SK-N-SH (cell line): Measurements from ENCODE around the gene COL8A1. TPM values are rescaled to one million over a fixed set of nuclear protein-coding genes. Genes with fewer than 3 reads are reported as not detected.

Experiments used
- CTCF ChIA-PET: fragments of 300-600, 350-600 bp; formaldehyde crosslinking; extraction: SDS; loops from one replicate; lab custom pipeline; 2021; lab: Yijun Ruan, JAX
- POLR2A ChIA-PET: fragments of 350-600 bp; sonication (Branson Sonifier 250); formaldehyde crosslinking; extraction: SDS; loops from one replicate; lab custom pipeline; 2020; ENCODE audit warnings: antibody characterized with exemption, inconsistent platforms; lab: Yijun Ruan, JAX
- DNase-seq: peaks from one replicate; pipeline ENCODE4 v3.0.0; 2012
- H2AFZ ChIP-seq: fragments of 200-600 bp; sonication (generic); 2 replicates; pipeline ENCODE4 v1.8.1; 2016; ENCODE audit warnings: antibody characterized with exemption, mild to moderate bottlenecking, low read depth
- H3F3A ChIP-seq: fragments of 200-600 bp; sonication (generic); replicated peaks from 2 replicates; pipeline ENCODE3; 2016; ENCODE audit warnings: antibody characterized with exemption, mild to moderate bottlenecking; ENCODE audit not compliant: insufficient read depth
- H3K27ac ChIP-seq, 2 experiments: fragments of 200-500 bp in 1 of 2; fragments of 200-600 bp in 1 of 2; sonication (Bioruptor generic) in 1 of 2; sonication (generic), shearing (Covaris generic) in 1 of 2; 2 replicates each; pipeline versions ENCODE4 v1.5.1 to v1.6.1; 2014 to 2016; ENCODE audit warnings: low read depth in 2 of 2, inconsistent platforms in 1 of 2, low read length in 1 of 2, mild to moderate bottlenecking in 1 of 2, mixed read lengths in 1 of 2
- H3K27me3 ChIP-seq: fragments of 200-600 bp; sonication (generic), shearing (Covaris generic); 2 replicates; pipeline ENCODE4 v1.6.1; 2016; ENCODE audit warnings: mixed run types; ENCODE audit not compliant: insufficient read depth
- H3K36me3 ChIP-seq, 2 experiments: fragments of 200-500 bp in 1 of 2; fragments of 200-600 bp in 1 of 2; sonication (Bioruptor generic) in 1 of 2; sonication (generic) in 1 of 2; replicated peaks in 1 of 2; 2 replicates each; pipeline versions ENCODE3 to v1.5.1; 2014 to 2016; ENCODE audit warnings: low read length in 1 of 2, mild to moderate bottlenecking in 1 of 2; ENCODE audit not compliant: insufficient read depth in 2 of 2, control insufficient read depth in 1 of 2
- H3K4me1 ChIP-seq, 2 experiments: fragments of 200-500 bp in 1 of 2; fragments of 200-600 bp in 1 of 2; sonication (Bioruptor generic) in 1 of 2; sonication (generic), shearing (Covaris generic) in 1 of 2; 2 replicates each; pipeline versions ENCODE4 v1.5.1 to v1.6.1; 2014 to 2016; ENCODE audit warnings: low read depth in 1 of 2, low read length in 1 of 2, mixed run types in 1 of 2; ENCODE audit not compliant: insufficient read depth in 2 of 2, control insufficient read depth in 1 of 2
- H3K4me2 ChIP-seq: fragments of 200-600 bp; sonication (generic), shearing (Covaris generic); 2 replicates; pipeline ENCODE4 v1.6.1; 2017; ENCODE audit warnings: mixed run types
- H3K4me3 ChIP-seq, 2 experiments: fragments of 200-500 bp in 1 of 2; fragments of 200-600 bp in 1 of 2; sonication (Bioruptor generic) in 1 of 2; sonication (generic), shearing (Covaris generic) in 1 of 2; 2 replicates each; pipeline versions ENCODE4 v1.5.1 to v1.8.1; 2014 to 2016; ENCODE audit warnings: low read depth in 2 of 2, inconsistent platforms in 1 of 2, low read length in 1 of 2, mild to moderate bottlenecking in 1 of 2, mixed read lengths in 1 of 2, moderate library complexity in 1 of 2
- H3K79me2 ChIP-seq: fragments of 200-600 bp; sonication (generic); 2 replicates; pipeline ENCODE4 v1.8.1; 2017; ENCODE audit warnings: mild to moderate bottlenecking; ENCODE audit not compliant: insufficient read depth
- H3K9ac ChIP-seq: fragments of 200-600 bp; sonication (generic); 2 replicates; pipeline ENCODE4 v1.6.1; 2017; ENCODE audit warnings: mixed run types
- H3K9me2 ChIP-seq: fragments of 200-600 bp; sonication (generic); 2 replicates; pipeline ENCODE4 v1.6.1; 2017; ENCODE audit warnings: mixed run types
- H3K9me3 ChIP-seq: fragments of 200-600 bp; sonication (generic); 2 replicates; pipeline ENCODE4 v1.6.1; 2017; ENCODE audit warnings: mixed run types, mild to moderate bottlenecking, moderate library complexity
- H4K20me1 ChIP-seq: fragments of 200-600 bp; sonication (generic); 2 replicates; pipeline ENCODE4 v1.6.1; 2017; ENCODE audit warnings: mild to moderate bottlenecking, mixed run types; ENCODE audit not compliant: insufficient read depth
- ELF1 ChIP-seq: IDR thresholded peaks from 2 replicates; pipeline ENCODE4 v1.4.0; 2012
- EP300 ChIP-seq, 2 experiments: IDR thresholded peaks; 2 replicates each; pipeline versions ENCODE4 v1.4.0 to v1.6.1; 2012; ENCODE audit warnings: borderline replicate concordance in 1 of 2, low read depth in 1 of 2, low read length in 1 of 2
- FOSL2 ChIP-seq: IDR thresholded peaks from 2 replicates; pipeline ENCODE4 v1.4.0; 2012; ENCODE audit warnings: low read depth, mild to moderate bottlenecking, moderate library complexity, borderline replicate concordance
- FOXJ3 ChIP-seq: sonication (generic); formaldehyde crosslinking; IDR thresholded peaks from 2 replicates; pipeline ENCODE4 v1.5.1; 2020; ENCODE audit warnings: mild to moderate bottlenecking, missing genetic modification reagents
- FOXM1 ChIP-seq: IDR thresholded peaks from 2 replicates; pipeline ENCODE4 v1.4.0; 2012; ENCODE audit warnings: low read depth, mild to moderate bottlenecking
- GABPA ChIP-seq: IDR thresholded peaks from 2 replicates; pipeline ENCODE4 v1.4.0; 2012; ENCODE audit warnings: low read depth, mild to moderate bottlenecking
- GATA2 ChIP-seq: sonication (generic); formaldehyde crosslinking; IDR thresholded peaks from 2 replicates; pipeline ENCODE4 v1.5.0; 2020; ENCODE audit warnings: mild to moderate bottlenecking, missing genetic modification reagents
- MAX ChIP-seq: IDR thresholded peaks from 2 replicates; pipeline ENCODE4 v1.4.0; 2012; ENCODE audit warnings: low read depth
- MXI1 ChIP-seq: IDR thresholded peaks from 2 replicates; pipeline ENCODE4 v1.6.1; 2012; ENCODE audit warnings: mild to moderate bottlenecking, low read depth, low read length, improper control_type of control experiment
- NFIC ChIP-seq: IDR thresholded peaks from 2 replicates; pipeline ENCODE4 v1.4.0; 2012; ENCODE audit warnings: borderline replicate concordance
- NRF1 ChIP-seq: IDR thresholded peaks from 2 replicates; pipeline ENCODE4 v1.6.1; 2012; ENCODE audit warnings: low read depth, mild to moderate bottlenecking, low read length
- POLR2AphosphoS5 ChIP-seq: IDR thresholded peaks from 2 replicates; pipeline ENCODE4 v1.6.1; 2012; ENCODE audit warnings: low read depth, low read length
- RAD21 ChIP-seq: IDR thresholded peaks from 2 replicates; pipeline ENCODE4 v1.6.1; 2012; ENCODE audit warnings: mild to moderate bottlenecking, low read length
- RCOR1 ChIP-seq: fragments of 150-350 bp; IDR thresholded peaks from 2 replicates; pipeline ENCODE4 v1.6.1; 2017; ENCODE audit warnings: antibody characterized with exemption, low read length
- RFX5 ChIP-seq: IDR thresholded peaks from 2 replicates; pipeline ENCODE4 v1.6.1; 2012; ENCODE audit warnings: mild to moderate bottlenecking, improper control_type of control experiment, low read length
- RXRA ChIP-seq: IDR thresholded peaks from 2 replicates; pipeline ENCODE4 v1.4.0; 2012; ENCODE audit warnings: low read depth, mild to moderate bottlenecking, borderline replicate concordance
- SMC3 ChIP-seq: IDR thresholded peaks from 2 replicates; pipeline ENCODE4 v1.6.1; 2012; ENCODE audit warnings: low read depth, low read length, improper control_type of control experiment
- TAF1 ChIP-seq: IDR thresholded peaks from 2 replicates; pipeline ENCODE4 v1.6.1; 2012; ENCODE audit warnings: low read depth, mild to moderate bottlenecking, low read length, moderate library complexity, borderline replicate concordance
- TCF12 ChIP-seq: IDR thresholded peaks from 2 replicates; pipeline ENCODE4 v1.4.0; 2012
- TEAD4 ChIP-seq: IDR thresholded peaks from 2 replicates; pipeline ENCODE4 v1.4.0; 2012; ENCODE audit warnings: mild to moderate bottlenecking, borderline replicate concordance; ENCODE audit not compliant: insufficient read depth
- WGBS: methylation state at CpG from one replicate; pipeline ENCODE4 v1.1.6; 2017; ENCODE audit warnings: low lambda C conversion rate; 5-methylcytosine and 5-hydroxymethylcytosine counted together
- polyA plus RNA-seq, 3 experiments: library from polyadenylated mRNA; depleted of rRNA; stranded (reverse); fragments of >200 nt; gene quantifications; 2 replicates each; pipeline ENCODE4 v1.2.3, GENCODE V29; 2012
- TF ChIP-seq, protein P1 (sequence below): IDR thresholded peaks from 2 replicates; pipeline ENCODE4; 2012
- TF ChIP-seq, protein P2 (sequence below): fragments of 150-350 bp; IDR thresholded peaks from 2 replicates; pipeline ENCODE4 v1.6.1; 2016; ENCODE audit warnings: mild to moderate bottlenecking, low read depth, low read length
- TF ChIP-seq, protein P3 (sequence below): IDR thresholded peaks from 2 replicates; pipeline ENCODE4 v1.4.0; 2012; ENCODE audit warnings: low read depth, borderline replicate concordance

COL8A1 gene
- polyA plus RNA-seq, 1 of the 3 experiments (the other 2 are of a cell fraction) = 4.0 TPM

- Histone ChIP-seq H3K9ac (no peak overlapping the region), H3K4me1 (peaks cover 0 to 8% of the 10 kb centered on the region in 2 experiments; a peak in 3 of 4 replicates), H3K27me3 (no peaks in the 10 kb centered on the region), H3K27ac (no peak overlapping the region), H3F3A (peaks cover 9% of the 10 kb centered on the region), H2AFZ (no peak overlapping the region), H3K36me3 (no peaks in the 10 kb centered on the region), H3K4me3 (no peak overlapping the region), H4K20me1 (no peaks in the 10 kb centered on the region), H3K9me2 (no peaks in the 10 kb centered on the region), H3K9me3 (no peaks in the 10 kb centered on the region), H3K79me2 (no peaks in the 10 kb centered on the region), H3K4me2 (no peak overlapping the region)
- POLR2A ChIA-PET = no interaction called here
- no peak for DNase-seq
- CTCF ChIA-PET = interaction anchor here (1.1 to 2.1 kb wide), 3 partner anchors 111 to 762 kb away, joined by 3 to 5 read pairs (median 3); no protein-coding TSS in a partner anchor
- WGBS = 49% methylated on average over 6 of the region's 6 CpGs
- TF ChIP-seq RCOR1 = no peak
- TF ChIP-seq GATA2 (CRISPR knock-in tag) = no peak
- no peak for TF ChIP-seq FOXJ3 (CRISPR knock-in tag)
- TF ChIP-seq, protein P1, sequence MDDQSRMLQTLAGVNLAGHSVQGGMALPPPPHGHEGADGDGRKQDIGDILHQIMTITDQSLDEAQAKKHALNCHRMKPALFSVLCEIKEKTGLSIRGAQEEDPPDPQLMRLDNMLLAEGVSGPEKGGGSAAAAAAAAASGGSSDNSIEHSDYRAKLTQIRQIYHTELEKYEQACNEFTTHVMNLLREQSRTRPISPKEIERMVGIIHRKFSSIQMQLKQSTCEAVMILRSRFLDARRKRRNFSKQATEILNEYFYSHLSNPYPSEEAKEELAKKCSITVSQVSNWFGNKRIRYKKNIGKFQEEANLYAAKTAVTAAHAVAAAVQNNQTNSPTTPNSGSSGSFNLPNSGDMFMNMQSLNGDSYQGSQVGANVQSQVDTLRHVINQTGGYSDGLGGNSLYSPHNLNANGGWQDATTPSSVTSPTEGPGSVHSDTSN = no peak
- no peak for TF ChIP-seq EP300 (IDR thresholded peaks at IDR 0.05; ENCODE audit: borderline replicate concordance in 1 of 2, low read depth in 1 of 2, low read length in 1 of 2)
- TF ChIP-seq TCF12 = no peak
- TF ChIP-seq ELF1 = no peak
- no peak for TF ChIP-seq SMC3
- no peak for TF ChIP-seq NFIC
- TF ChIP-seq POLR2AphosphoS5 = no peak
- TF ChIP-seq RAD21 = no peak
- no peak for TF ChIP-seq FOXM1
- TF ChIP-seq, protein P2, sequence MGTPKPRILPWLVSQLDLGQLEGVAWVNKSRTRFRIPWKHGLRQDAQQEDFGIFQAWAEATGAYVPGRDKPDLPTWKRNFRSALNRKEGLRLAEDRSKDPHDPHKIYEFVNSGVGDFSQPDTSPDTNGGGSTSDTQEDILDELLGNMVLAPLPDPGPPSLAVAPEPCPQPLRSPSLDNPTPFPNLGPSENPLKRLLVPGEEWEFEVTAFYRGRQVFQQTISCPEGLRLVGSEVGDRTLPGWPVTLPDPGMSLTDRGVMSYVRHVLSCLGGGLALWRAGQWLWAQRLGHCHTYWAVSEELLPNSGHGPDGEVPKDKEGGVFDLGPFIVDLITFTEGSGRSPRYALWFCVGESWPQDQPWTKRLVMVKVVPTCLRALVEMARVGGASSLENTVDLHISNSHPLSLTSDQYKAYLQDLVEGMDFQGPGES = no peak
- no peak for TF ChIP-seq TEAD4
- TF ChIP-seq TAF1 = no peak
- no peak for TF ChIP-seq RFX5
- TF ChIP-seq FOSL2 = no peak
These were observed 117.4 kb downstream of the COL8A1 start for GRCh38 chr3:99755831-99756230.

- H3K4me2 ChIP-seq = no peak overlapping the region
- no peak for DNase-seq
- TF ChIP-seq RCOR1 (no peak), EP300 (IDR thresholded peaks at IDR 0.05; ENCODE audit: borderline replicate concordance in 1 of 2, low read depth in 1 of 2, low read length in 1 of 2) (no peak), MXI1 (no peak), MAX (no peak), RXRA (no peak), FOXJ3 (CRISPR knock-in tag) (no peak), POLR2AphosphoS5 (no peak), GABPA (no peak), NRF1 (no peak), FOSL2 (no peak), ELF1 (no peak)
- TF ChIP-seq, protein P1 = no peak
- TF ChIP-seq, protein P3, sequence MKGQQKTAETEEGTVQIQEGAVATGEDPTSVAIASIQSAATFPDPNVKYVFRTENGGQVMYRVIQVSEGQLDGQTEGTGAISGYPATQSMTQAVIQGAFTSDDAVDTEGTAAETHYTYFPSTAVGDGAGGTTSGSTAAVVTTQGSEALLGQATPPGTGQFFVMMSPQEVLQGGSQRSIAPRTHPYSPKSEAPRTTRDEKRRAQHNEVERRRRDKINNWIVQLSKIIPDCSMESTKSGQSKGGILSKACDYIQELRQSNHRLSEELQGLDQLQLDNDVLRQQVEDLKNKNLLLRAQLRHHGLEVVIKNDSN = no peak
- H3K4me1 ChIP-seq = peaks cover 0 to under 1% of the 10 kb centered on the region in 2 experiments; a peak in 2 of 4 replicates
- H3K79me2 ChIP-seq = no peaks in the 10 kb centered on the region
- 9% methylated on average over 2 of the region's 2 CpGs for WGBS
- H3K9ac ChIP-seq = no peak overlapping the region
- POLR2A ChIA-PET = no interaction called here
- no peaks in the 10 kb centered on the region for H3K9me2 ChIP-seq
- no peaks in the 10 kb centered on the region for H4K20me1 ChIP-seq
- H3F3A ChIP-seq = no peaks in the 10 kb centered on the region
- no peak overlapping the region for H3K27ac ChIP-seq
- H2AFZ ChIP-seq = no peak overlapping the region
- no peaks in the 10 kb centered on the region for H3K9me3 ChIP-seq
- no peaks in the 10 kb centered on the region for H3K36me3 ChIP-seq
- no peak overlapping the region for H3K4me3 ChIP-seq
- no peaks in the 10 kb centered on the region for H3K27me3 ChIP-seq
- CTCF ChIA-PET = interaction anchor here (1.6 kb wide), 1 partner anchor 70 kb away, joined by 3 read pairs; no protein-coding TSS in a partner anchor
These were observed 119.6 kb downstream of the COL8A1 start for GRCh38 chr3:99757966-99758365.
